HG03039 (cell line): ENCODE measurements around the gene EVI5.

ENCODE experiments used
- ATAC-seq: cut with Tn5 transposase; IDR thresholded peaks from one replicate; pipeline ENCODE4 v1.9.1; 2021; ENCODE audit warnings: mild to moderate bottlenecking, moderate library complexity; ENCODE audit not compliant: unreplicated experiment

The EVI5 gene

DNA sequence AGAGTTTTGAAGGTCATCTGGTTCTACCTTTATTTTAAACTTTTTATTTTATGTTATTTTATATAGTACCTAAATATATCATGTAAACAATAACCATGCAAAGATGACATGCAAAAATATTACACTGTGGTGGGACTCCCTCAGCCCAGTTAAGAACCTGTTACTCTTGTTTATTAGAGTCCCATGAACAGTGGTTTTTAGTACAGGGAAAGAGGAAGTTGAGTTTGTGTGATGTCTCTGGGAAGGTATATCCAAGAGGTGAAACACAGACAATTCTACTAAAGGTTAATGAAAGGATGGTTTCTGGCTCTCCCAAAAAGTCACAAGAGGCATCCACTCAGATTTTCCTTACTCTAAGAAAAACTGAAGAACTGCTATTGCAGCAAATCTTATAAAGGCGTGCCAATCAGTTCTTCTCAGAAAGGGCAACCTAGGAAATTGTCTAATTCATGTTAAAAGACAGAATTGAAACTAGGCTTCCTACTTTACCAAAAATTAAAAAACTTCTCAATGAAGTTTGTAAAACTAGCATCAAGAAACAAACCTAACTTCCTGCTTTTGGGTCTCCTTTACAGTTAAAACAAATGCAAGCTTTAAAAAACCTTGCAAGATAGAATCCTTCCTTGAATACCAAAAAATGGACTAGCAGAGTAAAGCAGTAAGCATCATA is 318.1 kb downstream of the EVI5 start:
- no peak for ATAC-seq

DNA sequence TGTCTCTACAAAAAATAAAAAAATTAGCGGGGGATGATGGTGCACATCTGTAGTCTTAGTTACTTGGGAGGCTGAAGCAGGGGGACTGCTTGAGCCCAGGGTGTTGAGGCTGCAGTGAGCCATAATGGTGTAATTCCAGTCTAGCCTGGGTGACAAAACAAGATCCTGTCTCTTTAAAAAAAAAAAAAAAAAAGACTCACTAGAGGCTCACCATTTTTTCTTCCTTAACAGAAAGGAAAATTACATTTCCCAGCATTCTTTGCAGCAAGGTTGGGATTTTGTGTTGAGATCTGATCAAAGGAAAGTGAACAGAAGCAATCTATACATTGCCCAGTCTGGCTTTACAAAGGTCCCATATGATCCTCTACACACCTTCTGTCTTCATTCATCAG is 319.7 kb downstream of the EVI5 start:
- no peak for ATAC-seq

DNA sequence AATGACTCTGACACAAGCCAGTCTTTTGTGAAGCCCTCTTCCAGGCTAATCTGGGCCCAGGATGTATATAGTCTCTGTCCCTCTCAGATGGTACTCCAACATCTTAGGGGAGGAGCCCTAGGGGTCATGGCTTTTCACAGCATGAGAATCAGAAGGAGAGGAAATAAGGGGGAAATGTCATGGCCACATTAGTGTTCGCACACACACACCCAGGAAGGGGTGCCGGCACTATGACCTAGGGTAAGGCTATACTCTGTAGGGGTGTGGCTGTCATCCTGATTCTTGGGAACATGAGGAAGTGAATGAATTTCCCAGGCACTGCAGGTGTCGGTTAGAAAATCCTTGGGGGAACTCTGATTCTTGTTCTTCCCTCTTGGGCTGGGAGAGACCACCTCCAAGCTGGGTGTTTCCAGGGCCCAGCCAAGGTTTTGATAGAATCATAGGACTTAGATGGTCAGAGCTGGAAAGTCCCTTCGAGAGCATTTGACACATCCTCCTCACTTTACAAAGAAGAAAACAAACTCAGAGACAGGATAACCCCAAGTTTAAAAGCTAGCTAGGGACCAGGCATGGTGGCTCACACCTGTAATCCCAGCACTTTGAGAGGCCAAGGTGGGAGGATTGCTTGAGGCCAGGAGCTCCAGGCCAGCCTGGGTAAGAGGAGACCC is 320.2 kb downstream of the EVI5 start:
- no peak for ATAC-seq

DNA sequence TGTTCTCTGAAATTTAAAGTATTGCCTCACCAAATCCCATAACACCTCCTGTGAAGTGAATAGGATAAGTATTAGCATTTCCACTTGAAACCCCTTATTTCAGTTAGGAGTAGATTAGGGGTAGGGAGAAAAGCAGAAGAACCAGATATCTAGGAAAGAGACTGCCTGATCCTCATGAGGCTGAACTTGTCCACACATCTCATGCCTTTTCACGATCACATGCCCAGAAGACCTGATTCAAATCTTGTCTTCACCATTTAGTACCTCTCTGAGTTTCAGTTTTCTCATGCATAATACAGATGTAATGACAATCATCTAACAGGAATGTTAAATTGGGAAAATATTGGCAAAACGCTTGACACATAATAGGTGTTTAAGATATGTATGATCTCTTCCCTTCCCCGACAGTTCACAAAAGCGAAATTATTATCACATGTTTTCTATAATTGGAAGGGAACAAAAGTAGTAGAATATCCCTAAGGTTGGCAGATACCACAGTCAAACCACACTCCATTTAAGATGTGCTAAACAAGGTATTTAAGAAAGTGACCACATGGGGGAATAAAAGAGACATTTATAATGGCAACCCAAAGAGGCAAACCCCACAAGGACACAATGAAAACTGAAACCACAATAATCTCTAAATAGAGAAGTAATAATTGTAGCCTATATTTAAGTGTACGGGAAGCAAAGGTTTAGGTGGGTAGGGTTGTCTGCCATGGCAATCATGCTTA is 323.4 kb downstream of the EVI5 start:
- ATAC-seq, result no peak

DNA sequence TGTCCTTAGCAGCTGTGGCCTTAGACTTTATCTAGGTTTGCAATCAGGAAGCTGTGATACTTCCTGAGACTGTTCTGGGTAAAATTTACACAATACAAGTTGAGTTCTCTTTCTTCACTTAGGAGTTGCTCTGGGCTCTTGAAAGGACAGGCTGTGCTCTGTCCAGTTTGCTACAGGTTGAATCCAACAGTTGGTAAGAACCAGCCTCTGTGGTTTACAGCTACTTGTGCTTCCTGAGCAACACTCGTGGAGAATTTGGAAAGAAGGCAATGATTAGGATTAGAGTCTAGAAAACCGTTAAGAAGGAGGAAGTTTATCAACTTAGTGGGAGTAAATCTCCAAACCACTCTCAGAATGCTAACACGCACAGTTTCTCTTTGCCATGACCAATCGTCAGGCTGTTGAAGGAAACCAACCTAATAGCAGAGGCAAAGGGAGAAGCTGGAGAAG is 325.0 kb downstream of the EVI5 start:
- ATAC-seq, result no peak
